Natural killer cell (primary cell): ENCODE measurements around the gene CREB1. TPM values are rescaled to one million over a fixed set of nuclear protein-coding genes. Genes with fewer than 3 reads are reported as not detected.
A peak's percentile ranks its signal among the peaks of the same experiment; 100 is the strongest.

ENCODE experiments used
- ATAC-seq, 3 donors: fragments of 150-1000 bp in 2 of 3; fragments of 200-7000 bp in 1 of 3; cut with Tn5 transposase; 1 replicate in 1 of 3; 2 replicates in 2 of 3; pipeline ENCODE4 v1.10.0; 2021; ENCODE audit warnings: mild to moderate bottlenecking in 2 of 3, moderate library complexity in 2 of 3
- DNase-seq, 2 donors: peaks; one replicate each; pipeline versions ENCODE4 v3.0.0 to v3.0.0-alpha.2; 2013 to 2021; ENCODE audit warnings: mixed read lengths in 1 of 2
- H3K27ac ChIP-seq: one replicate; pipeline ENCODE4 v1.5.1; 2013; ENCODE audit warnings: mild to moderate bottlenecking, low read length
- H3K27me3 ChIP-seq: one replicate; pipeline ENCODE4 v1.6.1; 2013; ENCODE audit warnings: low read length; ENCODE audit not compliant: control insufficient read depth, insufficient read depth
- H3K36me3 ChIP-seq: one replicate; pipeline ENCODE4 v1.6.1; 2013; ENCODE audit warnings: low read length; ENCODE audit not compliant: control insufficient read depth, insufficient read depth
- H3K4me1 ChIP-seq: one replicate; pipeline ENCODE4 v1.6.1; 2013; ENCODE audit warnings: low read length; ENCODE audit not compliant: control insufficient read depth, insufficient read depth
- H3K4me3 ChIP-seq: one replicate; pipeline ENCODE4 v1.5.1; 2013; ENCODE audit warnings: low read length
- H3K9me3 ChIP-seq: one replicate; pipeline ENCODE4 v1.6.1; 2013; ENCODE audit warnings: low read length; ENCODE audit not compliant: control insufficient read depth, insufficient read depth
- H3K27ac Mint-ChIP-seq, 2 donors: one replicate each; pipeline ENCODE4 v1.8.0; 2022; ENCODE audit warnings: mild to moderate bottlenecking in 2 of 2, mixed read lengths in 2 of 2, moderate library complexity in 1 of 2
- H3K27me3 Mint-ChIP-seq, 2 donors: one replicate each; pipeline ENCODE4 v1.8.0; 2022; ENCODE audit warnings: low read depth in 2 of 2, mixed read lengths in 2 of 2
- H3K36me3 Mint-ChIP-seq: one replicate; pipeline ENCODE4 v1.8.0; 2022; ENCODE audit warnings: mixed read lengths
- H3K4me1 Mint-ChIP-seq, 2 donors: one replicate each; pipeline ENCODE4 v1.8.0; 2022; ENCODE audit warnings: mixed read lengths in 2 of 2
- H3K4me3 Mint-ChIP-seq: one replicate; pipeline ENCODE4 v1.8.0; 2022; ENCODE audit warnings: mild to moderate bottlenecking, moderate library complexity, mixed read lengths
- H3K9me3 Mint-ChIP-seq, 2 donors: one replicate each; pipeline ENCODE4 v1.8.0; 2022; ENCODE audit warnings: mixed read lengths in 2 of 2
- WGBS: methylation state at CpG from one replicate; pipeline ENCODE4 v1.1.7; 2013; ENCODE audit warnings: missing lambda C conversion rate; ENCODE audit not compliant: insufficient coverage; 5-methylcytosine and 5-hydroxymethylcytosine counted together
- intact Hi-C: fragments of 100-400 bp; cut with micrococcal nuclease; formaldehyde crosslinking; loops from one replicate; pipeline ENCODE4 v1.14.2; 2022
- total RNA-seq, 4 donors: library from RNA; stranded (reverse); fragments of 120-200 nt in 1 of 4; gene quantifications; one replicate each; pipeline versions ENCODE4 v1.2.3 to v1.2.4, GENCODE V29; 2013 to 2022
- TF ChIP-seq, protein P1 (sequence below): fragments of 200-600 bp; IDR thresholded peaks from one replicate; pipeline ENCODE4 v1.8.0; 2022; ENCODE audit warnings: antibody characterized with exemption

Gene CREB1
- total RNA-seq, 3 donors from 2014 or later (not counting 1 experiment from before 2014, with no cell fraction given), result 88.1 to 107 (median 106) TPM

DNA sequence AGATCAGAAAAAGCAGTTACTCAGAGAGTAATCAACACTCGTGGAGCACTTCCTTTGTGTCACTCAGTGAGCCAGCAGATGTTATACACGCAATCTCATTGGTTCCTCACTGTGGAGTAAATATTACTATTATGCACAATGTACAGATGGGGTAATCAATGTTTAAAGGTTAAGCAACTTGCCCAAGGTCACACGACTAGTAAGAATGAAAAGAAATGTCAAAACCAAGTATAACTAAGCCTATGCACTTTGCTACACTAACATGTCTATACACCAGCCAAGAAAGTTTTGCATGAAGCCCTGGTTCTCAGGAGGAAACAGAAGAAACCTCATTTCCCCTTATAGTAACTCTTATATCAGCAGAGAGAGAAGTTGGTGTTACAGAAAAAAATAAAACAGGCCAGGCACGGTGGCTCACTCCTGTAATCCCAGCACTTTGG lies 90.0 kb downstream of the CREB1 start:
- 28% methylated on average over 3 of the region's 4 CpGs for WGBS
- Mint-ChIP-seq H3K27me3 (no peaks in the 10 kb centered on the region), H3K4me3 (no peak overlapping the region), H3K27ac (peak overlapping the region; percentile 29 to 31), H3K4me1 (peaks cover 16 to 31% of the 10 kb centered on the region in 2 donors), H3K9me3 (no peaks in the 10 kb centered on the region), H3K36me3 (peaks cover 7% of the 10 kb centered on the region)
- intact Hi-C loops, result loop anchor here (5.0 kb wide), 2 partner anchors 197 to 648 kb away; partner anchors contain the start of gene PIKFYVE
- ATAC-seq (peak in 2 of 3 donors; percentile 27 to 62), DNase-seq (peak in 1 of 2 donors; percentile 31)
- peak overlapping the region; percentile 50 for H3K27ac ChIP-seq
- H3K9me3 ChIP-seq, result no peaks in the 10 kb centered on the region
- peaks cover 40% of the 10 kb centered on the region for H3K36me3 ChIP-seq
- H3K4me3 ChIP-seq, result no peak overlapping the region
- TF ChIP-seq, protein P1, sequence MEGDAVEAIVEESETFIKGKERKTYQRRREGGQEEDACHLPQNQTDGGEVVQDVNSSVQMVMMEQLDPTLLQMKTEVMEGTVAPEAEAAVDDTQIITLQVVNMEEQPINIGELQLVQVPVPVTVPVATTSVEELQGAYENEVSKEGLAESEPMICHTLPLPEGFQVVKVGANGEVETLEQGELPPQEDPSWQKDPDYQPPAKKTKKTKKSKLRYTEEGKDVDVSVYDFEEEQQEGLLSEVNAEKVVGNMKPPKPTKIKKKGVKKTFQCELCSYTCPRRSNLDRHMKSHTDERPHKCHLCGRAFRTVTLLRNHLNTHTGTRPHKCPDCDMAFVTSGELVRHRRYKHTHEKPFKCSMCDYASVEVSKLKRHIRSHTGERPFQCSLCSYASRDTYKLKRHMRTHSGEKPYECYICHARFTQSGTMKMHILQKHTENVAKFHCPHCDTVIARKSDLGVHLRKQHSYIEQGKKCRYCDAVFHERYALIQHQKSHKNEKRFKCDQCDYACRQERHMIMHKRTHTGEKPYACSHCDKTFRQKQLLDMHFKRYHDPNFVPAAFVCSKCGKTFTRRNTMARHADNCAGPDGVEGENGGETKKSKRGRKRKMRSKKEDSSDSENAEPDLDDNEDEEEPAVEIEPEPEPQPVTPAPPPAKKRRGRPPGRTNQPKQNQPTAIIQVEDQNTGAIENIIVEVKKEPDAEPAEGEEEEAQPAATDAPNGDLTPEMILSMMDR, result no peak
- no peaks in the 10 kb centered on the region for H3K27me3 ChIP-seq
- peaks cover 9% of the 10 kb centered on the region for H3K4me1 ChIP-seq

- 78% methylated on average over 10 of the region's 10 CpGs for WGBS
- Mint-ChIP-seq H3K36me3 (peaks cover 7% of the 10 kb centered on the region), H3K27ac (peak overlapping the region in 1 of 2 donors; percentile 1), H3K4me3 (no peak overlapping the region), H3K4me1 (peaks cover 16 to 35% of the 10 kb centered on the region in 2 donors), H3K27me3 (no peaks in the 10 kb centered on the region), H3K9me3 (no peaks in the 10 kb centered on the region)
- Histone ChIP-seq H3K27ac (peak overlapping the region; percentile 5), H3K9me3 (no peaks in the 10 kb centered on the region), H3K4me3 (no peak overlapping the region), H3K4me1 (peaks cover 15% of the 10 kb centered on the region), H3K27me3 (no peaks in the 10 kb centered on the region), H3K36me3 (peaks cover 31% of the 10 kb centered on the region)
- intact Hi-C loops, result loop anchor here (5.0 kb wide), 2 partner anchors 199 to 646 kb away; partner anchors contain the start of gene PIKFYVE
- ATAC-seq (no peak), DNase-seq (no peak)
- TF ChIP-seq, protein P1, result no peak
Measured at GRCh38 chr2:207621501-207622039, 91.8 kb downstream of the CREB1 start.

DNA sequence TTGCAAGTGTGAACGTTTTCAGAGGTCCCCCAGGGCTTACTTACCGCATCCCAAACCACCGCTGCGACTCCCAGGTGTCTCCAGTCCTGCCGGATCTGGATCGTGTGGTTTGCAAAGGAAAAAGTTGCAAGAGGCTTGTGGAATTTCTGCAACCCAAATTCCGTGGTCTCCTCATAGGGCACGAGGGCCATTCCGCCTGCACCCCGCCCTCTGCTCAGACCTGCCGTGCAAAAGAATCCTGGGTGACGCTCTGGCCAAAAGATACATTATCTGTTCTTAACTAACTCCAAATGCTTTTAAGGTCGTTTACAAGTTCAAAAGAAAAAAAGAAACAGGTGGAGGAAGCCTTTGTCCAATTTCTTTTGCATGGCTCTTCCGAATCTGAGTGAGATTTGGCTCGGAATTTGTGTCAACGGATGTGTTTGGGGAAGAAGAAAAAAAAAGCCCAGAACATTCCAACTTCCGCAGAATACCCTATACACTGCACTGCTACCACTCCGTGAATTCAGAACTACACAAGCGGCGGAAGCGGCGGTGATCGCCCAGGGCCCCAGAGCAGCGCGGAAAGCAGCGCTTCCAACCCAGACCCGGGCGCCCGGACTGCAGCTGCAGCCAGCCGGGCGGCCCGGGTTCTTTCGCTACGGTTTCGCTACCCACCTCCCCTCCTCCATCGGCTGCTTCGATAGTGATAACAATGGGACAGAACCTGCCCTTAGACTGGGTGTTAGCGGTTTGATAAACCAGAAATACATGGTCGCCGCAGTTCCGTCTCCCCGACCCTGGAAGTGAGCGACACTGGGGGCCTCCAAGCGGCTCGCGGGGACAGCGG lies 94.6 kb downstream of the CREB1 start:
- H3K27me3 Mint-ChIP-seq, result no peaks in the 10 kb centered on the region
- Histone ChIP-seq H3K4me3 (peak overlapping the region; percentile 86), H3K9me3 (no peaks in the 10 kb centered on the region), H3K27ac (peak overlapping the region; percentile 97), H3K4me1 (peaks cover 23% of the 10 kb centered on the region), H3K27me3 (no peaks in the 10 kb centered on the region), H3K36me3 (peaks cover 14% of the 10 kb centered on the region)
- H3K27ac Mint-ChIP-seq, result peak overlapping the region; percentile 88 to 89
- ATAC-seq (peak; percentile 22 to 51 (median 23)), DNase-seq (peak; percentile 59 to 79)
- under 1% methylated on average over 44 of the region's 47 CpGs for WGBS
- peaks cover 24 to 36% of the 10 kb centered on the region in 2 donors for H3K4me1 Mint-ChIP-seq
- TF ChIP-seq, protein P1, result no peak
- intact Hi-C loops, result loop anchor here (1.0 to 5.0 kb wide), 5 partner anchors 87 to 857 kb away; partner anchors contain the start of genes CCNYL1, CREB1, FASTKD2 and MDH1B
- H3K36me3 Mint-ChIP-seq, result no peaks in the 10 kb centered on the region
- H3K9me3 Mint-ChIP-seq, result no peaks in the 10 kb centered on the region
- peak overlapping the region; percentile 94 for H3K4me3 Mint-ChIP-seq
